Keratinocyte (primary cell): ENCODE results near the gene NF1. TPM values are rescaled to one million over a fixed set of nuclear protein-coding genes. Genes with fewer than 3 reads are reported as not detected.

Source experiments
- DNase-seq: peaks from one replicate; pipeline ENCODE4 v3.0.0-alpha.2; 2011; ENCODE audit warnings: low read depth, missing footprints, low spot score
- FAIRE-seq: peaks from 2 replicates; lab custom pipeline; 2011; peaks lifted over from hg19 to GRCh38; lab: Jason Lieb, UNC
- H2AFZ ChIP-seq: 2 replicates; pipeline ENCODE4 v1.6.0; 2012; ENCODE audit warnings: low read length, control low read depth, inconsistent platforms; ENCODE audit not compliant: control insufficient read depth
- H3K27ac ChIP-seq: 2 replicates; pipeline ENCODE4 v1.5.1; 2011; ENCODE audit warnings: low read length; ENCODE audit not compliant: control insufficient read depth, insufficient read depth
- H3K27me3 ChIP-seq: 3 replicates; pipeline ENCODE4 v1.6.0; 2011; ENCODE audit warnings: low read length; ENCODE audit not compliant: control insufficient read depth, insufficient read depth; ENCODE audit errors: extremely low read depth
- H3K36me3 ChIP-seq, 2 experiments: 2 replicates in 1 of 2; 3 replicates in 1 of 2; pipeline ENCODE4 v1.5.1; 2011; ENCODE audit warnings: low read length in 2 of 2, mild to moderate bottlenecking in 1 of 2; ENCODE audit not compliant: control insufficient read depth in 2 of 2, insufficient read depth in 2 of 2; ENCODE audit errors: extremely low read depth in 1 of 2
- H3K4me1 ChIP-seq: 3 replicates; pipeline ENCODE4 v1.5.1; 2011; ENCODE audit warnings: low read length; ENCODE audit not compliant: control insufficient read depth, insufficient read depth; ENCODE audit errors: extremely low read depth
- H3K4me2 ChIP-seq: 3 replicates; pipeline ENCODE4 v1.6.0; 2011; ENCODE audit warnings: low read depth, low read length; ENCODE audit not compliant: control insufficient read depth, insufficient read depth; ENCODE audit errors: extremely low read depth
- H3K4me3 ChIP-seq, 3 experiments: fragments of 200-600 bp in 1 of 3; sonication (generic) in 1 of 3; 2 replicates in 2 of 3; 3 replicates in 1 of 3; pipeline ENCODE4 v1.5.1; 2011 to 2016; ENCODE audit warnings: low read length in 3 of 3, mild to moderate bottlenecking in 3 of 3, control low read depth in 2 of 3, inconsistent platforms in 1 of 3, low read depth in 1 of 3, mixed read lengths in 1 of 3, mixed run types in 1 of 3, moderate library complexity in 1 of 3; ENCODE audit not compliant: control insufficient read depth in 2 of 3, insufficient read depth in 2 of 3; ENCODE audit errors: extremely low read depth in 1 of 3
- H3K79me2 ChIP-seq: 2 replicates; pipeline ENCODE4 v1.6.0; 2012; ENCODE audit warnings: low read length; ENCODE audit not compliant: control insufficient read depth, insufficient read depth
- H3K9ac ChIP-seq: 3 replicates; pipeline ENCODE4 v1.6.0; 2011; ENCODE audit warnings: low read length; ENCODE audit not compliant: control insufficient read depth, insufficient read depth; ENCODE audit errors: extremely low read depth
- H3K9me1 ChIP-seq: 3 replicates; pipeline ENCODE4 v1.6.0; 2011; ENCODE audit warnings: low read length; ENCODE audit not compliant: control insufficient read depth, insufficient read depth; ENCODE audit errors: extremely low read depth
- H3K9me3 ChIP-seq: 2 replicates; pipeline ENCODE4 v1.5.1; 2012; ENCODE audit warnings: low read depth, low read length; ENCODE audit not compliant: control insufficient read depth
- H4K20me1 ChIP-seq: 3 replicates; pipeline ENCODE4 v1.6.0; 2011; ENCODE audit warnings: low read length; ENCODE audit not compliant: control insufficient read depth, insufficient read depth; ENCODE audit errors: extremely low read depth
- CTCF ChIP-seq, 3 experiments: IDR thresholded peaks in 1 of 3; conservative IDR thresholded peaks in 1 of 3; optimal IDR thresholded peaks in 1 of 3; 2 replicates in 2 of 3; 3 replicates in 1 of 3; pipeline versions ENCODE3 to v1.5.1; 2011; ENCODE audit warnings: low read length in 3 of 3, mild to moderate bottlenecking in 3 of 3, moderate library complexity in 2 of 3, control low read depth in 1 of 3, inconsistent platforms in 1 of 3; ENCODE audit not compliant: insufficient read depth in 2 of 3; ENCODE audit errors: extremely low read depth in 1 of 3
- EZH2 ChIP-seq: IDR thresholded peaks from one replicate; pipeline ENCODE4 v1.6.1; 2012; ENCODE audit warnings: inconsistent platforms, mild to moderate bottlenecking, low read length, moderate library complexity
- dilution Hi-C: fragments of 300-500 bp; cut with MboI; formaldehyde crosslinking; loops from one replicate; pipeline ENCODE4 v1.7.0; 2020; ENCODE audit warnings: low sequenced_read_pairs; ENCODE audit not compliant: extremely low pct_ligation_motif_present
- polyA plus RNA-seq, 5 experiments: library from polyadenylated mRNA; depleted of rRNA in 3 of 5; stranded (reverse) in 3 of 5; stranded (forward) in 1 of 5; unstranded in 1 of 5; fragments of >200 nt; gene quantifications; 1 replicate in 1 of 5; 2 replicates in 3 of 5; 3 replicates in 1 of 5; pipeline versions ENCODE4 v1.2.1 to v1.2.3, GENCODE V29; 2011 to 2012; ENCODE audit warnings: missing spikeins in 2 of 5, low read depth in 1 of 5, low replicate concordance in 1 of 5

NF1 gene
- polyA plus RNA-seq, 1 donor (not counting 4 experiments of a cell fraction or from before 2014, with no cell fraction given): 26.7 TPM

DNA sequence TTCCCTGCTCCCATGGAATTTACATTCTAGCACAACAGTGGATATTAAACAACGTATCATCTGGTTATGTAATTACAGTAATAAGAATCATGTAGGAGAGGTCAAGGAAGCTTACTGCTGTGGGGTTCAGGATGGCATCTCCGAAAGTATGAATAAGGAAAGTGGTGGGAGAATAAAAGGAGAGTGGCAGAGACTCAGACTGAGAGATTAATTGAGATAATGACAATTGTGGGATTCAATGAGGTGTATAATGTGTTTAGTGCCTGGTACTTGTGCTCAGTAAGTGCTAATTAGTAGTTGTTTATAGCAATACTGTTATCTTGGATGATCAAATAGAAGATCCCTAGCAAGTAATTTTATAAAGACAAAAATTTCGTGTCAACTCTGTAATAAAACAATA lies 45.3 kb downstream of the NF1 start:
- Histone ChIP-seq H3K27ac (no peak overlapping the region), H3K27me3 (no peaks in the 10 kb centered on the region), H3K79me2 (peaks cover 23% of the 10 kb centered on the region), H3K4me3 (no peak overlapping the region), H4K20me1 (no peaks in the 10 kb centered on the region), H3K36me3 (no peaks in the 10 kb centered on the region), H3K9me1 (no peaks in the 10 kb centered on the region), H3K9me3 (no peaks in the 10 kb centered on the region), H3K4me2 (no peak overlapping the region), H3K4me1 (no peaks in the 10 kb centered on the region), H3K9ac (no peak overlapping the region), H2AFZ (no peak overlapping the region)
- dilution Hi-C loops: no loop called here
- FAIRE-seq (no peak), DNase-seq (no peak)
- no peak for TF ChIP-seq EZH2
- TF ChIP-seq CTCF (optimal IDR thresholded peaks at IDR 0.05 in 1 of 3, IDR thresholded peaks at IDR 0.05 in 1 of 3, conservative IDR thresholded peaks at IDR 0.05 in 1 of 3; ENCODE audit: extremely low read depth in 1 of 3, insufficient read depth in 2 of 3, low read length in 3 of 3): no peak

DNA sequence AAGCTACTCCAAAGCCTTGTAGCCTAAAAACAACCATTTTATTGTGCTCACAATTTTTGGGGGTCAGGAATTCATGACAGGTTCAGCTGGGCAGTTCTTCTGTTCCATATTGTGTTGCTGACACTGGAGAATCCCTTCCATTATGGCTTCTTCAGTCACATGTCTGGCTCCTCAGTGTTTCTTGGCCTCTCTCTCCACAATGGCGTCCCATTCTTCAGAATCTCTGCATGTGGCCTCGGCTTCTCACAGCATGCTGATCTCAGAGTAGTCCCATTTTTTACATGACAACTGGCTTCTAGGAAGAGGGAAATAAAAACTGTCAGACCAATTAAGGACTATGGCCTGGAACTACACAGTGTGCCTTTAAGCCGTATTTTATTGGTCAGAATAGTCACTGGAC lies 49.7 kb downstream of the NF1 start:
- FAIRE-seq: no peak
- Histone ChIP-seq H3K4me2 (no peak overlapping the region), H3K9ac (no peak overlapping the region), H2AFZ (no peak overlapping the region), H3K4me3 (no peak overlapping the region), H3K27me3 (no peaks in the 10 kb centered on the region), H3K79me2 (peaks cover 24% of the 10 kb centered on the region), H4K20me1 (peaks cover 2% of the 10 kb centered on the region), H3K27ac (no peak overlapping the region), H3K9me1 (no peaks in the 10 kb centered on the region), H3K4me1 (no peaks in the 10 kb centered on the region), H3K9me3 (no peaks in the 10 kb centered on the region), H3K36me3 (peaks cover 0 to 2% of the 10 kb centered on the region in 2 experiments)
- DNase-seq: no peak
- dilution Hi-C loops: no loop called here
- TF ChIP-seq CTCF (optimal IDR thresholded peaks at IDR 0.05 in 1 of 3, IDR thresholded peaks at IDR 0.05 in 1 of 3, conservative IDR thresholded peaks at IDR 0.05 in 1 of 3; ENCODE audit: extremely low read depth in 1 of 3, insufficient read depth in 2 of 3, low read length in 3 of 3) (no peak), EZH2 (no peak)
